Panc1 (cell line): ENCODE data around the gene HEG1. TPM values are rescaled to one million over a fixed set of nuclear protein-coding genes. Genes with fewer than 3 reads are reported as not detected.

Experiments used
- ATAC-seq: fragments of 200-7000 bp; cut with Tn5 transposase; 2 replicates; pipeline ENCODE4 v1.9.1; 2020; ENCODE audit warnings: mild to moderate bottlenecking, moderate library complexity
- BruUV-seq: library from RNA; stranded (reverse); fragments of 400-500 nt; replicated peaks from 2 replicates; lab custom pipeline; 2021; lab: Mats Ljungman, UMichigan
- CTCF ChIA-PET: fragments of 300-600 bp; sonication (Branson Sonifier 250); formaldehyde crosslinking; loops from one replicate; lab custom pipeline; 2022; ENCODE audit warnings: antibody characterized with exemption; lab: Charles Lee
- POLR2A ChIA-PET: fragments of 300-600 bp; sonication (Branson Sonifier 250); formaldehyde crosslinking; loops from one replicate; lab custom pipeline; 2022; ENCODE audit warnings: antibody characterized with exemption; lab: Charles Lee
- DNase-seq: peaks from one replicate; pipeline ENCODE4 v3.0.0-alpha.2; 2010; ENCODE audit warnings: low read depth, low spot score
- H3K27ac ChIP-seq: 2 replicates; pipeline ENCODE4 v1.5.1; 2011; ENCODE audit warnings: mild to moderate bottlenecking, low read length, inconsistent platforms
- H3K27me3 ChIP-seq: fragments of 200-500 bp; sonication (Bioruptor generic); 2 replicates; pipeline ENCODE4 v1.6.0; 2014; ENCODE audit warnings: low read length, inconsistent platforms; ENCODE audit not compliant: control insufficient read depth, insufficient read depth
- H3K36me3 ChIP-seq: fragments of 200-500 bp; sonication (Bioruptor generic); 2 replicates; pipeline ENCODE4 v1.5.1; 2014; ENCODE audit warnings: inconsistent platforms, mild to moderate bottlenecking, low read length, moderate library complexity; ENCODE audit not compliant: control insufficient read depth, insufficient read depth
- H3K4me1 ChIP-seq: 2 replicates; pipeline ENCODE4 v1.5.1; 2011; ENCODE audit warnings: inconsistent platforms, mild to moderate bottlenecking, low read length, moderate library complexity; ENCODE audit not compliant: control insufficient read depth, insufficient read depth
- H3K4me3 ChIP-seq, 2 experiments: 2 replicates each; pipeline ENCODE4 v1.5.1; 2011 to 2012; ENCODE audit warnings: low read depth in 2 of 2, low read length in 2 of 2, mild to moderate bottlenecking in 2 of 2, inconsistent platforms in 1 of 2, moderate library complexity in 1 of 2
- H3K9me3 ChIP-seq: fragments of 200-500 bp; sonication (Bioruptor generic); 2 replicates; pipeline ENCODE4 v1.5.1; 2014; ENCODE audit warnings: low read depth, mild to moderate bottlenecking, inconsistent platforms, low read length, moderate library complexity; ENCODE audit not compliant: control insufficient read depth, insufficient read depth
- POLR2AphosphoS5 ChIP-seq: IDR thresholded peaks from 2 replicates; pipeline ENCODE4 v1.6.1; 2012; ENCODE audit warnings: mild to moderate bottlenecking, low read depth, low read length, moderate library complexity
- REST ChIP-seq, 2 experiments: IDR thresholded peaks; 2 replicates each; pipeline ENCODE4 v1.6.1; 2011 to 2012; ENCODE audit warnings: low read depth in 2 of 2, control low read depth in 1 of 2, low read length in 1 of 2, mild to moderate bottlenecking in 1 of 2, moderate library complexity in 1 of 2; ENCODE audit not compliant: insufficient read depth in 1 of 2
- SIN3A ChIP-seq: IDR thresholded peaks from 2 replicates; pipeline ENCODE4 v1.6.1; 2012; ENCODE audit warnings: low read depth, mild to moderate bottlenecking, low read length, moderate library complexity, borderline replicate concordance; ENCODE audit not compliant: insufficient read depth
- TCF7L2 ChIP-seq: IDR thresholded peaks from 2 replicates; pipeline ENCODE4 v1.6.1; 2011; ENCODE audit warnings: mild to moderate bottlenecking, low read depth, low read length, inconsistent platforms
- in situ Hi-C: cut with HindIII; loops from 2 replicates; pipeline ENCODE4 v1.10.0; 2016; ENCODE audit warnings: low sequenced_read_pairs, low pct_unique_long_range_greater_than_20kb
- intact Hi-C: fragments of 100-400 bp; cut with micrococcal nuclease; formaldehyde crosslinking; loops from one replicate; pipeline ENCODE4 v1.10.0; 2022; ENCODE audit not compliant: unreplicated experiment
- total RNA-seq: library from RNA; stranded (reverse); gene quantifications from one replicate; pipeline ENCODE4 v1.2.1, GENCODE V29; 2021; ENCODE audit not compliant: unreplicated experiment
- TF ChIP-seq, protein P1 (sequence below): fragments of 450-650 bp; IDR thresholded peaks from 2 replicates; pipeline ENCODE4 v1.5.1; 2017; ENCODE audit warnings: mild to moderate bottlenecking

Gene HEG1
- total RNA-seq, 1 experiment from 2014 or later: 141 TPM

- DNase-seq: no peak
- Histone ChIP-seq H3K36me3 (no peaks in the 10 kb centered on the region), H3K4me3 (no peak overlapping the region), H3K27ac (no peak overlapping the region), H3K4me1 (no peaks in the 10 kb centered on the region), H3K9me3 (peaks cover 3% of the 10 kb centered on the region; the same call in 1 of the 2 replicates), H3K27me3 (no peaks in the 10 kb centered on the region)
- POLR2A ChIA-PET: interaction anchor here (0.6 kb wide), 1 partner anchor 62 kb away, joined by 3 read pairs; no protein-coding TSS in a partner anchor
- TF ChIP-seq POLR2AphosphoS5 (no peak), SIN3A (no peak), TCF7L2 (no peak), REST (IDR thresholded peaks at IDR 0.05; ENCODE audit: insufficient read depth in 1 of 2, low read depth in 2 of 2, low read length in 1 of 2) (no peak)
- BruUV-seq: no TSS peak
- intact Hi-C loops (no loop called here), in situ Hi-C loops (no loop called here)
- CTCF ChIA-PET: no interaction called here
- ATAC-seq: no peak
Observed at GRCh38 chr3:125090649-125091048, 34.9 kb upstream of the HEG1 start.

- H3K4me3 ChIP-seq: no peak overlapping the region
- no peak for DNase-seq
- no peaks in the 10 kb centered on the region for H3K36me3 ChIP-seq
- ChIA-PET CTCF (no interaction called here), POLR2A (no interaction called here)
- no peak for TF ChIP-seq TCF7L2
- TF ChIP-seq POLR2AphosphoS5: no peak
- no peak for TF ChIP-seq SIN3A
- TF ChIP-seq REST (IDR thresholded peaks at IDR 0.05; ENCODE audit: insufficient read depth in 1 of 2, low read depth in 2 of 2, low read length in 1 of 2): no peak
- TF ChIP-seq, protein P1, sequence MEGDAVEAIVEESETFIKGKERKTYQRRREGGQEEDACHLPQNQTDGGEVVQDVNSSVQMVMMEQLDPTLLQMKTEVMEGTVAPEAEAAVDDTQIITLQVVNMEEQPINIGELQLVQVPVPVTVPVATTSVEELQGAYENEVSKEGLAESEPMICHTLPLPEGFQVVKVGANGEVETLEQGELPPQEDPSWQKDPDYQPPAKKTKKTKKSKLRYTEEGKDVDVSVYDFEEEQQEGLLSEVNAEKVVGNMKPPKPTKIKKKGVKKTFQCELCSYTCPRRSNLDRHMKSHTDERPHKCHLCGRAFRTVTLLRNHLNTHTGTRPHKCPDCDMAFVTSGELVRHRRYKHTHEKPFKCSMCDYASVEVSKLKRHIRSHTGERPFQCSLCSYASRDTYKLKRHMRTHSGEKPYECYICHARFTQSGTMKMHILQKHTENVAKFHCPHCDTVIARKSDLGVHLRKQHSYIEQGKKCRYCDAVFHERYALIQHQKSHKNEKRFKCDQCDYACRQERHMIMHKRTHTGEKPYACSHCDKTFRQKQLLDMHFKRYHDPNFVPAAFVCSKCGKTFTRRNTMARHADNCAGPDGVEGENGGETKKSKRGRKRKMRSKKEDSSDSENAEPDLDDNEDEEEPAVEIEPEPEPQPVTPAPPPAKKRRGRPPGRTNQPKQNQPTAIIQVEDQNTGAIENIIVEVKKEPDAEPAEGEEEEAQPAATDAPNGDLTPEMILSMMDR: no peak
- H3K27me3 ChIP-seq: no peaks in the 10 kb centered on the region
- BruUV-seq: no TSS peak
- in situ Hi-C loops: no loop called here
- H3K9me3 ChIP-seq: peaks cover 3% of the 10 kb centered on the region; the same call in 1 of the 2 replicates
- peak; percentile 56 for ATAC-seq
- intact Hi-C loops: no loop called here
- no peaks in the 10 kb centered on the region for H3K4me1 ChIP-seq
- peak overlapping the region; percentile 35; the same call in 1 of the 2 replicates for H3K27ac ChIP-seq
Observed at GRCh38 chr3:125087768-125088391, 32.1 kb upstream of the HEG1 start.
